ENCODE data around the gene CITED2.

DNA sequence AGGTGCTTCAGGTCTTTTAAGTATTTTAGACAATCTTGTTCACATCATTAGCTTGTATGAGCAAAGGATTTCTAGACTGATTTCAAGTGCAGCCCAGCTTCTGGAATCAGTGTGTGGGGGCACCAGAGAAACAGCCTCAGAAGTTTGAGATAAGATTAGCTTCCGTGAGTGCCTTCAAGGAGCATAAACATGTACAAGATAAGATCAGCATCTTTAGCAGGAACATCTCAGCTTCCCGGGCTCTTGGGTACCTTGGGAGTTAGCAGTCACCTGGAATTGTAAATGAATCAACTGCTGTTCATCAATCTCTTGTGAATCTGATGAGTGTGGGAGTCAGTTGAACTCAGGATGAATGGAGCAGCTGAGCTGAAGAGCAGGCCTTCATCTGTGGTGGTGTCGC, 12.0 kb upstream of the CITED2 start:
- TF ChIP-seq, protein P1, sequence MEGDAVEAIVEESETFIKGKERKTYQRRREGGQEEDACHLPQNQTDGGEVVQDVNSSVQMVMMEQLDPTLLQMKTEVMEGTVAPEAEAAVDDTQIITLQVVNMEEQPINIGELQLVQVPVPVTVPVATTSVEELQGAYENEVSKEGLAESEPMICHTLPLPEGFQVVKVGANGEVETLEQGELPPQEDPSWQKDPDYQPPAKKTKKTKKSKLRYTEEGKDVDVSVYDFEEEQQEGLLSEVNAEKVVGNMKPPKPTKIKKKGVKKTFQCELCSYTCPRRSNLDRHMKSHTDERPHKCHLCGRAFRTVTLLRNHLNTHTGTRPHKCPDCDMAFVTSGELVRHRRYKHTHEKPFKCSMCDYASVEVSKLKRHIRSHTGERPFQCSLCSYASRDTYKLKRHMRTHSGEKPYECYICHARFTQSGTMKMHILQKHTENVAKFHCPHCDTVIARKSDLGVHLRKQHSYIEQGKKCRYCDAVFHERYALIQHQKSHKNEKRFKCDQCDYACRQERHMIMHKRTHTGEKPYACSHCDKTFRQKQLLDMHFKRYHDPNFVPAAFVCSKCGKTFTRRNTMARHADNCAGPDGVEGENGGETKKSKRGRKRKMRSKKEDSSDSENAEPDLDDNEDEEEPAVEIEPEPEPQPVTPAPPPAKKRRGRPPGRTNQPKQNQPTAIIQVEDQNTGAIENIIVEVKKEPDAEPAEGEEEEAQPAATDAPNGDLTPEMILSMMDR (IDR thresholded peaks at IDR 0.05), result no peak
- TF ChIP-seq ZFX (IDR thresholded peaks at IDR 0.05; ENCODE audit: borderline replicate concordance), result no peak
